Activated naive CD4-positive, alpha-beta T cell treated with anti-CD3 and anti-CD28 coated beads, Interleukin-2, amount 10 ng/mL, durations not matched to agents 7 days and 5 days (primary cell): Measurements from ENCODE around the gene SIGLEC11.
A peak's percentile ranks its signal among the peaks of the same experiment; 100 is the strongest.

Experiments
- CTCF ChIA-PET: fragments of 350-600 bp; sonication (Branson Sonifier 250); formaldehyde crosslinking; loops from one replicate; lab custom pipeline; 2021; ENCODE audit warnings: antibody characterized with exemption; lab: Charles Lee
- DNase-seq: peaks from one replicate; pipeline ENCODE4 v3.0.0-alpha.2; 2020
- H3K27ac Mint-ChIP-seq: one replicate; pipeline ENCODE4 v1.8.0; 2021; ENCODE audit warnings: mild to moderate bottlenecking, moderate library complexity, mixed read lengths
- H3K27me3 Mint-ChIP-seq: one replicate; pipeline ENCODE4 v1.8.0; 2021; ENCODE audit warnings: mild to moderate bottlenecking, mixed read lengths
- H3K36me3 Mint-ChIP-seq: one replicate; pipeline ENCODE4 v1.8.0; 2021; ENCODE audit warnings: mixed read lengths
- H3K4me1 Mint-ChIP-seq: one replicate; pipeline ENCODE4 v1.8.0; 2021; ENCODE audit warnings: mixed read lengths
- H3K4me3 Mint-ChIP-seq: one replicate; pipeline ENCODE4 v1.8.0; 2021; ENCODE audit warnings: mild to moderate bottlenecking, moderate library complexity, mixed read lengths
- H3K9me3 Mint-ChIP-seq: one replicate; pipeline ENCODE4 v1.8.0; 2021; ENCODE audit warnings: mixed read lengths

The SIGLEC11 gene

GRCh38 chr19:49907745-49908446 lies 53.1 kb downstream of the SIGLEC11 start:
- CTCF ChIA-PET: no interaction called here
- no peak overlapping the region for H3K4me3 Mint-ChIP-seq
- H3K9me3 Mint-ChIP-seq: no peaks in the 10 kb centered on the region
- H3K4me1 Mint-ChIP-seq: peaks cover 32% of the 10 kb centered on the region
- peaks cover 48% of the 10 kb centered on the region for H3K36me3 Mint-ChIP-seq
- DNase-seq: no peak
- H3K27me3 Mint-ChIP-seq: no peaks in the 10 kb centered on the region
- H3K27ac Mint-ChIP-seq: peak overlapping the region; percentile 60

- no peak for DNase-seq
- peaks cover 28% of the 10 kb centered on the region for H3K4me1 Mint-ChIP-seq
- H3K4me3 Mint-ChIP-seq: no peak overlapping the region
- CTCF ChIA-PET: no interaction called here
- peaks cover 43% of the 10 kb centered on the region for H3K36me3 Mint-ChIP-seq
- no peaks in the 10 kb centered on the region for H3K27me3 Mint-ChIP-seq
- no peaks in the 10 kb centered on the region for H3K9me3 Mint-ChIP-seq
- H3K27ac Mint-ChIP-seq: no peak overlapping the region
Measured at GRCh38 chr19:49906879-49907564, 54.0 kb downstream of the SIGLEC11 start.

- Mint-ChIP-seq H3K36me3 (peaks cover 29% of the 10 kb centered on the region), H3K4me3 (no peak overlapping the region)
- CTCF ChIA-PET: no interaction called here
Measured at GRCh38 chr19:49904136-49904535, 56.8 kb downstream of the SIGLEC11 start.

More at GRCh38 chr19:49904136-49904535, 56.8 kb downstream of the SIGLEC11 start:
- H3K27ac Mint-ChIP-seq: no peak overlapping the region
- H3K4me1 Mint-ChIP-seq: peaks cover 15% of the 10 kb centered on the region
- no peaks in the 10 kb centered on the region for H3K9me3 Mint-ChIP-seq
- DNase-seq: no peak
- H3K27me3 Mint-ChIP-seq: no peaks in the 10 kb centered on the region
